ENCODE results near the gene PDE8A. TPM values are rescaled to one million over a fixed set of nuclear protein-coding genes. Genes with fewer than 3 reads are reported as not detected.

The PDE8A gene
- total and polyA plus RNA-seq, 11 donors, result 9.4 to 21.5 (median 15.9) TPM

- Histone ChIP-seq H3K36me3 (no peaks in the 10 kb centered on the region), H3K27me3 (no peaks in the 10 kb centered on the region), H3K27ac (peak overlapping the region in 9 of 12 donors; percentile 1 to 67 (median 45)), H3K9me3 (no peaks in the 10 kb centered on the region), H3K4me3 (no peak overlapping the region), H3K4me1 (peaks cover 6 to 77% (median 50%) of the 10 kb centered on the region in 12 donors)
- DNase-seq (no peak), ATAC-seq (no peak)
- intact Hi-C loops (cut with DNase I), result loop anchor here in 5 of 10 donors (1.0 to 5.0 kb wide), 3 partner anchors 18 to 43 kb away; partner anchors contain the start of gene PDE8A (in 4 of the 5)
- TF ChIP-seq POLR2A (IDR thresholded peaks at IDR 0.05) (no peak), CTCF (IDR thresholded peaks at IDR 0.05) (no peak)
- 75 to 83% (median 80%) methylated on average over 4 of the region's 4 CpGs for WGBS, 4 donors
Observed at GRCh38 chr15:85025516-85026251, 44.0 kb downstream of the PDE8A start.

GRCh38 chr15:85026304-85027032 lies 44.8 kb downstream of the PDE8A start:
- no peak overlapping the region for H3K4me3 ChIP-seq
- intact Hi-C loops (cut with DNase I), result loop anchor here in 5 of 10 donors (1.0 to 5.0 kb wide), 3 partner anchors 19 to 44 kb away; partner anchors contain the start of gene PDE8A (in 4 of the 5)
- 35 to 43% (median 40%) methylated on average over 2 of the region's 2 CpGs for WGBS, 4 donors
- H3K9me3 ChIP-seq, result no peaks in the 10 kb centered on the region
- no peaks in the 10 kb centered on the region for H3K36me3 ChIP-seq
- H3K27me3 ChIP-seq, result no peaks in the 10 kb centered on the region
- H3K27ac ChIP-seq, result peak overlapping the region in 9 of 12 donors; percentile 3 to 67 (median 45)
- H3K4me1 ChIP-seq, result peaks cover 6 to 81% (median 56%) of the 10 kb centered on the region in 12 donors
- TF ChIP-seq CTCF (IDR thresholded peaks at IDR 0.05), result no peak
- no peak for TF ChIP-seq POLR2A (IDR thresholded peaks at IDR 0.05)
- DNase-seq, result peak in 4 of 5 donors; percentile 59 to 76 (median 68)
- ATAC-seq, result peak; percentile 85 to 93 (median 87)

GRCh38 chr15:85027033-85027380 lies 45.4 kb downstream of the PDE8A start:
- intact Hi-C loops (cut with DNase I), result loop anchor here in 5 of 10 donors (5.0 kb wide), 2 partner anchors 40 to 45 kb away; partner anchors contain the start of gene PDE8A (in 4 of the 5)
- H3K27ac ChIP-seq, result peak overlapping the region in 9 of 12 donors; percentile 3 to 67 (median 45)
- TF ChIP-seq CTCF (IDR thresholded peaks at IDR 0.05), result no peak
- TF ChIP-seq POLR2A (IDR thresholded peaks at IDR 0.05), result no peak
- ATAC-seq (no peak), DNase-seq (no peak)
- H3K9me3 ChIP-seq, result no peaks in the 10 kb centered on the region
- peaks cover 6 to 80% (median 60%) of the 10 kb centered on the region in 12 donors for H3K4me1 ChIP-seq
- H3K36me3 ChIP-seq, result no peaks in the 10 kb centered on the region
- H3K27me3 ChIP-seq, result no peaks in the 10 kb centered on the region
- H3K4me3 ChIP-seq, result no peak overlapping the region

GRCh38 chr15:85027421-85027820 lies 45.8 kb downstream of the PDE8A start:
- 76 to 84% (median 81%) methylated on average over 4 of the region's 4 CpGs for WGBS, 4 donors
- peaks cover 6 to 83% (median 63%) of the 10 kb centered on the region in 12 donors for H3K4me1 ChIP-seq
- intact Hi-C loops (cut with DNase I), result loop anchor here in 5 of 10 donors (5.0 kb wide), 2 partner anchors 40 to 45 kb away; partner anchors contain the start of gene PDE8A (in 4 of the 5)
- ATAC-seq, result no peak
- H3K9me3 ChIP-seq, result no peaks in the 10 kb centered on the region
- H3K27me3 ChIP-seq, result no peaks in the 10 kb centered on the region
- H3K36me3 ChIP-seq, result no peaks in the 10 kb centered on the region
- no peak overlapping the region for H3K4me3 ChIP-seq
- no peak for DNase-seq
- TF ChIP-seq CTCF (IDR thresholded peaks at IDR 0.05) (no peak), POLR2A (IDR thresholded peaks at IDR 0.05) (no peak)
- H3K27ac ChIP-seq, result peak overlapping the region in 7 of 12 donors; percentile 15 to 67 (median 45)
